SU-DHL-6 (cell line): ENCODE data around the gene SLC6A17.

Experiments
- CTCF ChIP-seq: fragments of 200-600 bp; sonication (generic); IDR thresholded peaks from one replicate; pipeline ENCODE4 v1.5.1; 2017; ENCODE audit warnings: antibody characterized with exemption, mild to moderate bottlenecking, low read length, moderate library complexity; ENCODE audit not compliant: insufficient read depth, poor library complexity, severe bottlenecking
- EZH2phosphoT487 ChIP-seq: fragments of 200-600 bp; sonication (generic), shearing (Covaris generic); conservative IDR thresholded peaks from 2 replicates; pipeline ENCODE4 v1.6.1; 2018; ENCODE audit warnings: mild to moderate bottlenecking, antibody characterized with exemption, low read length, moderate library complexity, mixed read lengths

DNA sequence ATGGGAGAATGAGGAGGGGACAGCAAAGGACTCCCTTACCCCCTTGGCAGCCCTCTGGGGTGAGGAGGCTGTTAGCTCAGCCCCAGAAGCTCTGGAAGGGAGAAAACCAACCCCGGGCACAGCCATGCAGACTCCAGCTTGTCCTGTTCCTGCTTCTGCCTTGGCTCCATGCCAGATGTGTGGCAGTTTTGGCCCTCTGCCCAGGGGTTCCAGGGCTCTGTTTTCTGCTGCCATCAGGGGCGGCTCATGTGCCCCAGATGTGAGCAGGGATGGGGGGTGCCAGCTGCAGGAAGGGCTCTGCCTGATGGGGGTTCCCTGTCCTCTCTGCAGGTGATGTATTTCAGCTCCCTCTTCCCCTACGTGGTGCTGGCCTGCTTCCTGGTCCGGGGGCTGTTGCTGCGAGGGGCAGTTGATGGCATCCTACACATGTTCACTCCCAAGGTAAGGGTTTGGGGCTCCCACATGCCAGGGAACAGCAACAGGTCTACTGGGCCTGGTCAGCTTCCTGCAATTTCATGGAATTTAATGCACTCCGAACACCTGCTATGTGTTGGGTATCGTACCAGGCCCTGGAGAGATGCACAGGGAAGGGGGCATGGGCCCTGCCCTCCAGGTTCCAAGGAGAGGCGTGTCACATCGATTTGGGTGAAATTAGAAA, 26.1 kb downstream of the SLC6A17 start:
- TF ChIP-seq CTCF: no peak
- no peak for TF ChIP-seq EZH2phosphoT487
